GM12891 (cell line): ENCODE data around the gene TEDC2.

Source experiments
- DNase-seq: peaks from one replicate; pipeline ENCODE4 v3.0.0; 2011; ENCODE audit warnings: low spot score; ENCODE audit not compliant: insufficient read length
- FAIRE-seq: peaks from 2 replicates; lab custom pipeline; 2011; peaks lifted over from hg19 to GRCh38; lab: Jason Lieb, UNC
- PAX5 ChIP-seq: IDR thresholded peaks from 2 replicates; pipeline ENCODE4 v1.6.1; 2011; ENCODE audit warnings: low read length, moderate library complexity, mild to moderate bottlenecking; ENCODE audit not compliant: insufficient read depth, severe bottlenecking
- POLR2A ChIP-seq: IDR thresholded peaks from 2 replicates; pipeline ENCODE4 v1.6.1; 2011; ENCODE audit warnings: low read depth, low read length, control low read depth
- POLR2AphosphoS5 ChIP-seq: IDR thresholded peaks from 2 replicates; pipeline ENCODE4 v1.6.1; 2011; ENCODE audit warnings: low read depth, low read length, control low read depth
- POU2F2 ChIP-seq: IDR thresholded peaks from 2 replicates; pipeline ENCODE4 v1.6.1; 2011; ENCODE audit warnings: low read depth, mild to moderate bottlenecking, control low read depth, low read length, moderate library complexity
- SPI1 ChIP-seq: IDR thresholded peaks from 2 replicates; pipeline ENCODE4 v1.6.1; 2011; ENCODE audit warnings: low read depth, low read length, control low read depth
- TAF1 ChIP-seq: IDR thresholded peaks from 2 replicates; pipeline ENCODE4 v1.6.1; 2011; ENCODE audit warnings: low read depth, low read length, control low read depth

TEDC2 gene

GRCh38 chr16:2499454-2499853 lies 39.5 kb downstream of the TEDC2 start:
- no peak for TF ChIP-seq POU2F2
- TF ChIP-seq POLR2A: no peak
- TF ChIP-seq TAF1: no peak
- no peak for TF ChIP-seq POLR2AphosphoS5
- TF ChIP-seq SPI1: no peak
- TF ChIP-seq PAX5: no peak
- FAIRE-seq (no peak), DNase-seq (no peak)

GRCh38 chr16:2499890-2500429 lies 40.1 kb downstream of the TEDC2 start:
- DNase-seq (no peak), FAIRE-seq (no peak)
- no peak for TF ChIP-seq POLR2A
- TF ChIP-seq TAF1: no peak
- no peak for TF ChIP-seq SPI1
- TF ChIP-seq POU2F2: no peak
- no peak for TF ChIP-seq POLR2AphosphoS5
- TF ChIP-seq PAX5: no peak

DNA sequence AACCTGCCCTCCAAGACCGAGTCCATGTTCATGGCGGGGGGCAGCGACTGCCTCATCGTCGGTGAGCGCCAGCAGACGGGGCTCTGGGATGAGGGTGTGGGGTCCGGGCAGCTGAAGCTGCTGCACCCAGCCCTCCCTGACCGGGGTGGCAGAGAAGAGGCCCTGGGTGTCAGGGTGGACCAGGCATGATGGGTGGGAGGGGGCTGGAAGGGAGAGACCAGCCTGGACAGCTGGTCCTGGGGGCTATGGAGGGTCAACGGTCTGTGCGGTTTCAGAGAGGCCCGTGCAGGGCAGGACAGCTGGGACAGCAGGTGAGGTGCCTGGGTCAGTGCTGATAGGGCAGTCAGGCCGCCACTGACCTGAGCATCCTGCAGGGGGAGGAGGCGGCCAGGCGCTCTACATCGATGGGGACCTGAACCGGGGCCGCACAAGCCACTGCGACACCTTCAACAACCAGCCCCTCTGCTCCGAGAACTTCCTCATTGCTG lies 40.6 kb downstream of the TEDC2 start:
- no peak for TF ChIP-seq POLR2A
- TF ChIP-seq POU2F2: no peak
- FAIRE-seq (no peak), DNase-seq (no peak)

DNA sequence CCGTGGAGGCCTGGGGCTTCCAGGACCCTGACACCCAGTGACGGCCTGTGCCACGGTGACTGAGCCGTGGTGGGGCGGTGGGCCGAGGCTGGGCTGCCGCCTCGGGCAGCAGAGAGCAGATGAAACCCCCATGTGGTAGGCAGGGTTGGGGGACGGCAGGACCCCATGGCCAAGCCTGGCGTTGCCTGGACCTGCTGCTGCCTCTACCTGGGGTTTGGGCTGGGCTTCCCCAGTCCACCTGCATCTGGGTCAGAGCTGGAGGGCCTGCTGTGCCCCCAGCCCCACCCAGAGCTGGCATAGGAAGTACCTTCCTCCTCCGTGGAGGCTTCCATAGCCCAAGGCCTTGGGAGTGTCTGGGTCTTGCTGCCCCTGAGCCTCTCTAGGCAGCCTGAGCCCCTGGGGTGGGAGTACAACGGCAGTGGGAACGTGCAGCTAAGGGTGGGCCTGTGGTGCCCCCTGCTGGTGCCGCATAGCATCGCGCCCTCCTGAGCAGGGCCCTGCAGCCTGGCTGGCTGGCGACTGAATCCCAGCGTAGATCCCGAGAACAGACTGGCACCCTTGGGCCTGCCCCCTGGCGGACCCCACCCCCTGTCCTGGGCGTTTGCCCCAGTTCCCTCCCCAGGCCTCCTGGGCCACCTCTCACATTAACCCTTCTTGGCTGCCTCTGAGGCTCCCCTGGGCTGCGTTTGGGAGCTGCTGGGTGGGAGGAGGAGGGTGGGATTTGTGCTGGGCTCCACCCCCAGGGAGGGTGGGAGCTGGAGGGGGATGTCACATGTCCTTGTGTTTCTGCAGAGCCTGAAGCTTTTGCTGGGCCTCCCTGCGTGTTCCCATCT lies 41.2 kb downstream of the TEDC2 start:
- peak; percentile 90 for FAIRE-seq
- peak; percentile 96 for DNase-seq
- TF ChIP-seq POU2F2 (no peak), POLR2A (no peak), SPI1 (no peak), TAF1 (no peak), POLR2AphosphoS5 (no peak), PAX5 (no peak)

GRCh38 chr16:2501946-2502895 lies 42.3 kb downstream of the TEDC2 start:
- FAIRE-seq (no peak), DNase-seq (no peak)
- TF ChIP-seq SPI1 (no peak), PAX5 (no peak), POU2F2 (no peak)

DNA sequence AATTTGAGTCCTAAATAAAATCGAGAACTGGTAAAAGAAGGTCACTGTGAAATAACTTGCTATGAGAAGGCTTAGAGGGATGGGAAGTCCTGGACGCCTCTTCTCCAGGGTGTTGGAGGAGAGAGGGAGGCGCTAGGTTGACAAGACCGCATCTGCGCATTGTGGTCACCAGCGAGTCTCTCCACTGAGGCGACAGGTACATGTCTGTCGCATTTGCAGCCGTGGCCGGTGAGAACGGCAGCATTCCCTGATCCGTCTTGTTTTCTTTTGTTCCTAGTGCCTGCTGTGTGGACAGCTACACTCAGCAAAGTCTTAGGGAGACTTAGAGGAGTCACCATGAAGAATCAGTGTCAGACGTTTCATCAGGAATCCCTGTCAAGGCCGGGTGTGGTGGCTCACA lies 45.8 kb downstream of the TEDC2 start:
- no peak for FAIRE-seq
- TF ChIP-seq TAF1 (no peak), POLR2A (no peak), POU2F2 (no peak), POLR2AphosphoS5 (no peak), PAX5 (no peak), SPI1 (no peak)
- no peak for DNase-seq

DNA sequence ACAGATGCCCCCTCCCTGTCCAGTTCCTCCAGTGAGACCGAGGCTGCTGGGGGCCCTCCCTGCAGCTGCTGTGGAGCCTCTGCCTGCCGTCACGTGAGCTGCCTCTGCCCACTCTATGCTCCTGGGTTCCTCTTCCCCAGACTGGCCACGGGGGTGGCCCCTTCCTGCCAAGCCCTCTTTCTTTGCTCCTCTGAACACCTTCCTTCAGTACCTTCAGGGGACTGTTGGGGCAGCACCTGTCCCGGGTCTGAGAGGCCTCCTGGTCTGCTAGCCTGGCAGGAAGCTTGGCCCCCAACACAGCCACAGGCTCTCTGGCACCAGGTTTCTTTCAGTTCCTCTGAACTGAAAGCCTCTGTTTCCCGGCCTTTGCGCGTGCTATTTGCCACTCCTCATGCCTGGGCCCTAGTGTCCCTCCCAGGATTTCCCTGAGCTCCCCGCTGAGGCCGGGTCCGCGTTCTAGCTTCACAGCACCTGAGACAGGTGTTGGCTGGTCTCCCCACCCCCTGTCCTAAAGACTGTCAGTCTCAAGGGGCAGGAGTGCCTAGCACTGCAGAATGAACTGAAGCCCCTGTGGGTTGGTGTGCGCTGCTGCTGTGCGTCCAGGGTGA lies 47.2 kb downstream of the TEDC2 start:
- FAIRE-seq (no peak), DNase-seq (peak; percentile 71)
- TF ChIP-seq SPI1 (peak; percentile 69), POU2F2 (no peak)

DNA sequence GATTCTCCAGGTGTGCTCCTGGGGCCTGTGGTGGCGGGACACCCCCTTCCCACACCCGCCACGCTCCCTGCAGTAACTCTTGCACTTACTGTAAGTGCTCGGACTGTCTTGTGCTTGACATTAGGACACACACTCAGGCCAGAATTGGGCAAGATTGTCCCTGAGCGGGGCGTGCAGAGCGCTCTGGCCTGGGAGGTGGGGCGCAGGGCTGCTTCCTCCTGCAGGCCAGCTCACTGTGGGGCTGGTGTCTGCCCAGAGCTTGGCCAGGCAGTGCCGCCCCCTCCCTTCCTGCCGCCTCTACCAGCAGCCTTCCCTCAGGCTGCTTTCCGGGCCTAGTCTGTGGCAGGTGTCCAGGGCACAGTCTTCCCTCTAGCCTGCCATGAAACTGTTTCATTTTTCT lies 47.8 kb downstream of the TEDC2 start:
- FAIRE-seq (peak; percentile 90), DNase-seq (no peak)
- TF ChIP-seq PAX5 (no peak), POU2F2 (no peak), POLR2AphosphoS5 (no peak), TAF1 (no peak), POLR2A (no peak), SPI1 (no peak)

GRCh38 chr16:2508722-2509400 lies 49.0 kb downstream of the TEDC2 start:
- FAIRE-seq (peak; percentile 51), DNase-seq (no peak)
- TF ChIP-seq POLR2A (no peak), POLR2AphosphoS5 (no peak), POU2F2 (no peak), SPI1 (no peak), PAX5 (no peak)
